Activated CD8-positive, alpha-beta T cell treated with anti-CD3 and anti-CD28 coated beads, Interleukin-2, amount 10 ng/mL, durations not matched to agents 7 days and 5 days (primary cell): ENCODE results near the gene VASH2. TPM values are rescaled to one million over a fixed set of nuclear protein-coding genes. Genes with fewer than 3 reads are reported as not detected.
"Not testable (repeated sequence)": the region's sequence is repeated elsewhere in the genome, so short reads cannot be mapped to it uniquely, and the experiment has no call there.

Experiments
- ATAC-seq: fragments of 150-1000 bp; cut with Tn5 transposase; one replicate; pipeline ENCODE4 v1.10.0; 2021; ENCODE audit warnings: moderate library complexity
- CTCF ChIA-PET: fragments of 350-600 bp; sonication (Branson Sonifier 250); formaldehyde crosslinking; loops from one replicate; lab custom pipeline; 2021; ENCODE audit warnings: antibody characterized with exemption; lab: Charles Lee
- POLR2A ChIA-PET: fragments of 350-600 bp; sonication (Branson Sonifier 250); formaldehyde crosslinking; loops from one replicate; lab custom pipeline; 2021; ENCODE audit warnings: antibody characterized with exemption; lab: Charles Lee
- DNase-seq: peaks from one replicate; pipeline ENCODE4 v3.0.0-alpha.2; 2020
- H3K27ac Mint-ChIP-seq: one replicate; pipeline ENCODE4 v1.8.0; 2021; ENCODE audit warnings: mild to moderate bottlenecking, mixed read lengths
- H3K27me3 Mint-ChIP-seq: one replicate; pipeline ENCODE4 v1.8.0; 2021; ENCODE audit warnings: low read depth, mixed read lengths
- H3K36me3 Mint-ChIP-seq: one replicate; pipeline ENCODE4 v1.8.0; 2021; ENCODE audit warnings: low read depth, mixed read lengths
- H3K4me1 Mint-ChIP-seq: one replicate; pipeline ENCODE4 v1.8.0; 2021; ENCODE audit warnings: low read depth, mixed read lengths
- H3K4me3 Mint-ChIP-seq: one replicate; pipeline ENCODE4 v1.8.0; 2021; ENCODE audit warnings: mild to moderate bottlenecking, mixed read lengths
- H3K9me3 Mint-ChIP-seq: one replicate; pipeline ENCODE4 v1.8.0; 2022; ENCODE audit warnings: mixed read lengths; ENCODE audit not compliant: insufficient read depth
- total RNA-seq, 2 experiments: library from RNA; stranded (reverse); gene quantifications; one replicate each; pipeline ENCODE4 v1.2.3, GENCODE V29; 2021

The VASH2 gene
- total RNA-seq, 2 experiments from 2014 or later, result 0.16 to 0.21 TPM

GRCh38 chr1:212960932-212961331 lies 10.6 kb downstream of the VASH2 start:
- DNase-seq (no peak), ATAC-seq (no peak)
- peaks cover 23% of the 10 kb centered on the region for H3K27me3 Mint-ChIP-seq

GRCh38 chr1:212962509-212962908 lies 12.2 kb downstream of the VASH2 start:
- H3K27me3 Mint-ChIP-seq, result peaks cover 18% of the 10 kb centered on the region
- DNase-seq (no peak), ATAC-seq (no peak)
- CTCF ChIA-PET, result no interaction called here
- no peaks in the 10 kb centered on the region for H3K36me3 Mint-ChIP-seq
- H3K4me1 Mint-ChIP-seq, result no peaks in the 10 kb centered on the region
- H3K27ac Mint-ChIP-seq, result no peak overlapping the region
- POLR2A ChIA-PET, result no interaction called here
- no peaks in the 10 kb centered on the region for H3K9me3 Mint-ChIP-seq
- no peak overlapping the region for H3K4me3 Mint-ChIP-seq

More at GRCh38 chr1:212960932-212961331, 10.6 kb downstream of the VASH2 start:
- Mint-ChIP-seq H3K4me3 (no peak overlapping the region), H3K36me3 (no peaks in the 10 kb centered on the region), H3K27ac (no peak overlapping the region), H3K4me1 (no peaks in the 10 kb centered on the region), H3K9me3 (no peaks in the 10 kb centered on the region)
- POLR2A ChIA-PET, result no interaction called here
- CTCF ChIA-PET, result no interaction called here

GRCh38 chr1:212964102-212964501 lies 13.8 kb downstream of the VASH2 start:
- Mint-ChIP-seq H3K27me3 (peaks cover 20% of the 10 kb centered on the region), H3K4me3 (no peak overlapping the region), H3K9me3 (no peaks in the 10 kb centered on the region), H3K36me3 (no peaks in the 10 kb centered on the region), H3K27ac (no peak overlapping the region), H3K4me1 (no peaks in the 10 kb centered on the region)
- ChIA-PET POLR2A (no interaction called here), CTCF (interaction anchor here (1.7 kb wide), 1 partner anchor 31 kb away, joined by 3 read pairs; no protein-coding TSS in a partner anchor)
- ATAC-seq (no peak), DNase-seq (no peak)

- DNase-seq, H3K9me3 Mint-ChIP-seq, H3K27ac Mint-ChIP-seq, H3K36me3 Mint-ChIP-seq, ATAC-seq, H3K4me3 Mint-ChIP-seq, H3K4me1 Mint-ChIP-seq: not testable (repeated sequence)
- POLR2A ChIA-PET, result interaction anchor here (0.9 kb wide), 1 partner anchor 174 kb away, joined by 3 read pairs; the partner anchor contains the start of genes NSL1 and TATDN3
- H3K27me3 Mint-ChIP-seq, result peaks cover 20% of the 10 kb centered on the region
- CTCF ChIA-PET, result interaction anchor here (1.7 kb wide), 1 partner anchor 30 kb away, joined by 3 read pairs; no protein-coding TSS in a partner anchor
Measured at GRCh38 chr1:212964993-212965392, 14.7 kb downstream of the VASH2 start.

GRCh38 chr1:212966616-212967015 lies 16.3 kb downstream of the VASH2 start:
- ChIA-PET POLR2A (no interaction called here), CTCF (interaction anchor here (1.2 kb wide), 1 partner anchor 509 kb away, joined by 3 read pairs; no protein-coding TSS in a partner anchor)
- DNase-seq, result no peak
- Mint-ChIP-seq H3K27ac (no peak overlapping the region), H3K27me3 (peaks cover 19% of the 10 kb centered on the region), H3K36me3 (no peaks in the 10 kb centered on the region), H3K4me1 (no peaks in the 10 kb centered on the region), H3K4me3 (no peak overlapping the region), H3K9me3 (no peaks in the 10 kb centered on the region)
- ATAC-seq, result no peak

- Mint-ChIP-seq H3K4me3 (no peak overlapping the region), H3K27ac (no peak overlapping the region), H3K4me1 (no peaks in the 10 kb centered on the region), H3K9me3 (no peaks in the 10 kb centered on the region), H3K27me3 (peaks cover 19% of the 10 kb centered on the region), H3K36me3 (no peaks in the 10 kb centered on the region)
- CTCF ChIA-PET, result interaction anchor here (0.8 to 1.6 kb wide), 5 partner anchors 14 to 303 kb away, joined by 3 to 4 read pairs (median 3); partner anchors contain the start of gene VASH2
- POLR2A ChIA-PET, result no interaction called here
- ATAC-seq (peak; percentile 57), DNase-seq (no peak)
Measured at GRCh38 chr1:212967801-212968200, 17.5 kb downstream of the VASH2 start.

- ChIA-PET CTCF (interaction anchor here (0.8 to 1.6 kb wide), 5 partner anchors 14 to 303 kb away, joined by 3 to 4 read pairs (median 3); partner anchors contain the start of gene VASH2), POLR2A (no interaction called here)
- H3K9me3 Mint-ChIP-seq, result no peaks in the 10 kb centered on the region
- no peaks in the 10 kb centered on the region for H3K36me3 Mint-ChIP-seq
- ATAC-seq, result no peak
- H3K4me3 Mint-ChIP-seq, result no peak overlapping the region
- no peak overlapping the region for H3K27ac Mint-ChIP-seq
- DNase-seq, result no peak
- peaks cover 19% of the 10 kb centered on the region for H3K27me3 Mint-ChIP-seq
- H3K4me1 Mint-ChIP-seq, result no peaks in the 10 kb centered on the region
Measured at GRCh38 chr1:212968368-212968863, 18.1 kb downstream of the VASH2 start.

- ChIA-PET CTCF (no interaction called here), POLR2A (no interaction called here)
- peaks cover 12% of the 10 kb centered on the region for H3K27me3 Mint-ChIP-seq
- DNase-seq (no peak), ATAC-seq (no peak)
- no peaks in the 10 kb centered on the region for H3K4me1 Mint-ChIP-seq
- H3K9me3 Mint-ChIP-seq, result no peaks in the 10 kb centered on the region
- no peak overlapping the region for H3K4me3 Mint-ChIP-seq
- no peaks in the 10 kb centered on the region for H3K36me3 Mint-ChIP-seq
- H3K27ac Mint-ChIP-seq, result no peak overlapping the region
Measured at GRCh38 chr1:212970085-212970484, 19.7 kb downstream of the VASH2 start.

- no peaks in the 10 kb centered on the region for H3K4me1 Mint-ChIP-seq
- H3K4me3 Mint-ChIP-seq, result no peak overlapping the region
- ATAC-seq (no peak), DNase-seq (no peak)
- peaks cover 10% of the 10 kb centered on the region for H3K27me3 Mint-ChIP-seq
- no peak overlapping the region for H3K27ac Mint-ChIP-seq
- ChIA-PET CTCF (no interaction called here), POLR2A (no interaction called here)
- no peaks in the 10 kb centered on the region for H3K36me3 Mint-ChIP-seq
- H3K9me3 Mint-ChIP-seq, result no peaks in the 10 kb centered on the region
Measured at GRCh38 chr1:212971312-212971711, 21.0 kb downstream of the VASH2 start.

GRCh38 chr1:212973426-212973825 lies 23.1 kb downstream of the VASH2 start:
- Mint-ChIP-seq H3K4me3 (no peak overlapping the region), H3K9me3 (no peaks in the 10 kb centered on the region), H3K27me3 (no peaks in the 10 kb centered on the region), H3K27ac (no peak overlapping the region), H3K4me1 (no peaks in the 10 kb centered on the region), H3K36me3 (no peaks in the 10 kb centered on the region)
- ChIA-PET POLR2A (no interaction called here), CTCF (no interaction called here)
- no peak for DNase-seq
- ATAC-seq, result no peak

- no peaks in the 10 kb centered on the region for H3K27me3 Mint-ChIP-seq
- no peak overlapping the region for H3K27ac Mint-ChIP-seq
- DNase-seq (no peak), ATAC-seq (no peak)
- no peaks in the 10 kb centered on the region for H3K9me3 Mint-ChIP-seq
- ChIA-PET POLR2A (no interaction called here), CTCF (no interaction called here)
- no peak overlapping the region for H3K4me3 Mint-ChIP-seq
- no peaks in the 10 kb centered on the region for H3K36me3 Mint-ChIP-seq
- H3K4me1 Mint-ChIP-seq, result peaks cover 2% of the 10 kb centered on the region
Measured at GRCh38 chr1:212973899-212974298, 23.6 kb downstream of the VASH2 start.

GRCh38 chr1:212974711-212975110 lies 24.4 kb downstream of the VASH2 start:
- DNase-seq (no peak), ATAC-seq (no peak)
- no peaks in the 10 kb centered on the region for H3K27me3 Mint-ChIP-seq
- ChIA-PET CTCF (no interaction called here), POLR2A (no interaction called here)
- no peaks in the 10 kb centered on the region for H3K36me3 Mint-ChIP-seq
- H3K4me3 Mint-ChIP-seq, result no peak overlapping the region
- H3K4me1 Mint-ChIP-seq, result peaks cover 2% of the 10 kb centered on the region
- no peaks in the 10 kb centered on the region for H3K9me3 Mint-ChIP-seq
- no peak overlapping the region for H3K27ac Mint-ChIP-seq
